Kasumi-1 (cell line): ENCODE results near the gene PLEKHA6.

Source experiments
- DNase-seq, 2 experiments: peaks; one replicate each; lab custom pipeline; 2025; lab: John Stamatoyannopoulos, UW

PLEKHA6 gene

GRCh38 chr1:204380293-204380831 lies 20.6 kb upstream of the PLEKHA6 start:
- no peak for DNase-seq

- DNase-seq = peak; percentile 23 to 36
Measured at GRCh38 chr1:204377800-204378668, 18.3 kb upstream of the PLEKHA6 start.

- no peak for DNase-seq
Measured at GRCh38 chr1:204376919-204377799, 17.4 kb upstream of the PLEKHA6 start.

GRCh38 chr1:204376465-204376864 lies 16.7 kb upstream of the PLEKHA6 start:
- no peak for DNase-seq

GRCh38 chr1:204373911-204374310 lies 14.2 kb upstream of the PLEKHA6 start:
- no peak for DNase-seq

GRCh38 chr1:204370176-204370575 lies 10.4 kb upstream of the PLEKHA6 start:
- no peak for DNase-seq

- peak; percentile 24 to 47 for DNase-seq
Measured at GRCh38 chr1:204368996-204369726, 9.4 kb upstream of the PLEKHA6 start.

- DNase-seq = no peak
Measured at GRCh38 chr1:204367956-204368355, 8.2 kb upstream of the PLEKHA6 start.

GRCh38 chr1:204367193-204367858 lies 7.6 kb upstream of the PLEKHA6 start:
- DNase-seq = no peak

GRCh38 chr1:204366759-204367158 lies 7.0 kb upstream of the PLEKHA6 start:
- DNase-seq = peak; percentile 21 to 45

GRCh38 chr1:204363335-204364114 lies 3.8 kb upstream of the PLEKHA6 start:
- peak; percentile 87 to 91 for DNase-seq

- DNase-seq = no peak
Measured at GRCh38 chr1:204362984-204363334, 3.2 kb upstream of the PLEKHA6 start.

- no peak for DNase-seq
Measured at GRCh38 chr1:204361781-204362180, 2.1 kb upstream of the PLEKHA6 start.

GRCh38 chr1:204361341-204361771 lies 1.6 kb upstream of the PLEKHA6 start:
- peak in 1 of 2 experiments; percentile 25 for DNase-seq

GRCh38 chr1:204360314-204360713 lies 585 bp upstream of the PLEKHA6 start:
- no peak for DNase-seq

GRCh38 chr1:204359131-204359473 lies 627 bp downstream of the PLEKHA6 start:
- DNase-seq = no peak

- DNase-seq = no peak
Measured at GRCh38 chr1:204358605-204359004, 1.1 kb downstream of the PLEKHA6 start.

- no peak for DNase-seq
Measured at GRCh38 chr1:204357551-204358490, 1.9 kb downstream of the PLEKHA6 start.

- no peak for DNase-seq
Measured at GRCh38 chr1:204356997-204357396, 2.7 kb downstream of the PLEKHA6 start.

GRCh38 chr1:204355913-204356312 lies 3.8 kb downstream of the PLEKHA6 start:
- DNase-seq = no peak
